ENCODE measurements around the gene MYO1H.

Gene MYO1H

DNA sequence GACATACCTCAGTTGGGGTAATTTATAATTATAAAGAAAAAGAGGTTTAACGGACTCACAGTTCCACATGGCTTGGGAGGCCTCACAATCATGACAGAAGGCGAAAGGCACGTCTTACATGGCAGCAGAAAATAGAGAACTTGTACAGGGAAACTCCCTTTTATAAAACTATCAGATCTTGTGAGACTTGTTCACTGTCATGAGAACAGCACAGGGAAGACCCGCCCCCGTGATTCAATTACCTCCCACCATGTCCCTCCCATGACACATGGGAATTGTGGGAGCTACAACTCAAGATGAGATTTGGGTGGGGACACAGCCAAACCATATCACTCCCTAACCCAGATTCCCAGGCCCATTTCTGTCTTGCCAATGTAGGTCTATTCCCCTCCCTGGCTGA, 22.1 kb downstream of the MYO1H start:
- no peaks in the 10 kb centered on the region for H3K27me3 ChIP-seq (ENCODE audit: insufficient read depth, insufficient read length)
- DNase-seq (ENCODE audit: low read depth, low spot score), result no peak
- H3K4me1 ChIP-seq (ENCODE audit: insufficient read depth, insufficient read length), result no peaks in the 10 kb centered on the region
- no peak for TF ChIP-seq YY1 (IDR thresholded peaks at IDR 0.05; ENCODE audit: insufficient read depth, insufficient read length)
- no peak for TF ChIP-seq ZNF274 (IDR thresholded peaks at IDR 0.05; ENCODE audit: low read depth, low read length)
- no peak for TF ChIP-seq SUZ12 (IDR thresholded peaks at IDR 0.05; ENCODE audit: extremely low read depth, insufficient read depth, insufficient read length)
- no peak overlapping the region for H3K9ac ChIP-seq (ENCODE audit: insufficient read length, low read depth)
- H3K4me3 ChIP-seq (ENCODE audit: insufficient read length, low read depth), result no peak overlapping the region
- no peaks in the 10 kb centered on the region for H3K36me3 ChIP-seq (ENCODE audit: insufficient read depth, insufficient read length, low read length)
- no peaks in the 10 kb centered on the region for H3K9me3 ChIP-seq (ENCODE audit: insufficient read depth, low read length)

DNA sequence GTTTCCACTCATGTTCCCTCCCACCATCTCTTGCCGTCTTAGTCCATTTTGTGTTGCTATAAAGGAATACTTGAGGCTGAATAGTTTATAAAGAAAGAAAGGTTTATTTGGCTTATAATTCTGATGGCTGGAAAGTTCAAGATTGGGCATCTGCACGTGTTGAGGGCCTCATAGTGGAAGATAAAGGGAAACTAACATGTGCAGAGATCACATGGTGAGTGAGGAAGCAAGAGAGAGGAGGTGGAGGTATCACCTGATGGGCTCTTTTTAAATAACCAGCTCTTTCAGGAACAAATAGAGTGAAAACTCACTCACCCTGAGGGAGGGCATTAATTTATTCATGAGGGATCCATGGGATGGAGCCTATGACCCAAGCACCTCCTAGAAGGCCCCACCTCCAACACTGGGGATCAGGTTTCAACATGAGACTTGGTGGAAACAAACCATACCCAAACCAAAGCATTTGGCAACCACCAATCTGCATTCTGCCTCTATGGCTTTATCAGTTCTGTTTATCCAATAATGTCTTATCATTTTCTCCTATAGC, 29.5 kb downstream of the MYO1H start:
- Histone ChIP-seq H3K9me3 (ENCODE audit: insufficient read depth, low read length) (no peaks in the 10 kb centered on the region), H3K27me3 (ENCODE audit: insufficient read depth, insufficient read length) (no peaks in the 10 kb centered on the region), H3K9ac (ENCODE audit: insufficient read length, low read depth) (no peak overlapping the region), H3K4me3 (ENCODE audit: insufficient read length, low read depth) (no peak overlapping the region), H3K4me1 (ENCODE audit: insufficient read depth, insufficient read length) (no peaks in the 10 kb centered on the region), H3K36me3 (ENCODE audit: insufficient read depth, insufficient read length, low read length) (no peaks in the 10 kb centered on the region)
- peak; percentile 42 for DNase-seq (ENCODE audit: low read depth, low spot score)
- no peak for TF ChIP-seq YY1 (IDR thresholded peaks at IDR 0.05; ENCODE audit: insufficient read depth, insufficient read length)
- TF ChIP-seq SUZ12 (IDR thresholded peaks at IDR 0.05; ENCODE audit: extremely low read depth, insufficient read depth, insufficient read length), result no peak
- TF ChIP-seq ZNF274 (IDR thresholded peaks at IDR 0.05; ENCODE audit: low read depth, low read length), result no peak

DNA sequence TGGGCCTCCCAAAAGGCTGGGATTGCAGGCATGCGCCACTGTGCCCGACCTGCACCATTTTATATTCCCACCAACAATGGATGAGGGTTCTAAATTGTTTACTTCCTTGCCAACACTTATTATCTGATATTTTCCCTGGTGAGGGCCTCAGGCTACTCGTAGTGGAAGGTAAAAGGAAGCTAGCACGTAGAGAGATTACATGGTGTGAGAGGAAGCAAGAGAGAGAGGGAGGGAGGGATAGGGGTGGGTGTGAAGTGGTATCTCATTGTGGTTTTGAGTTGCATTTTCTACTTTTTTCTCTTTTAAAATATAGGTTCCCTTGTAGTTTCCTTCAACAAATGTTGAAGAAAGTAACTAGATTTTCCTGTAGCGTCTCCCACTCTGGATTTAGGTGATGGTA, 30.9 kb downstream of the MYO1H start:
- no peak for TF ChIP-seq YY1 (IDR thresholded peaks at IDR 0.05; ENCODE audit: insufficient read depth, insufficient read length)
- TF ChIP-seq SUZ12 (IDR thresholded peaks at IDR 0.05; ENCODE audit: extremely low read depth, insufficient read depth, insufficient read length), result no peak
- no peak for TF ChIP-seq ZNF274 (IDR thresholded peaks at IDR 0.05; ENCODE audit: low read depth, low read length)
- H3K9me3 ChIP-seq (ENCODE audit: insufficient read depth, low read length), result peaks cover 8% of the 10 kb centered on the region; the same call in 1 of the 2 replicates
- no peaks in the 10 kb centered on the region for H3K36me3 ChIP-seq (ENCODE audit: insufficient read depth, insufficient read length, low read length)
- DNase-seq (ENCODE audit: low read depth, low spot score), result no peak
- H3K27me3 ChIP-seq (ENCODE audit: insufficient read depth, insufficient read length), result no peaks in the 10 kb centered on the region
- H3K9ac ChIP-seq (ENCODE audit: insufficient read length, low read depth), result no peak overlapping the region
- no peak overlapping the region for H3K4me3 ChIP-seq (ENCODE audit: insufficient read length, low read depth)
- H3K4me1 ChIP-seq (ENCODE audit: insufficient read depth, insufficient read length), result no peaks in the 10 kb centered on the region

DNA sequence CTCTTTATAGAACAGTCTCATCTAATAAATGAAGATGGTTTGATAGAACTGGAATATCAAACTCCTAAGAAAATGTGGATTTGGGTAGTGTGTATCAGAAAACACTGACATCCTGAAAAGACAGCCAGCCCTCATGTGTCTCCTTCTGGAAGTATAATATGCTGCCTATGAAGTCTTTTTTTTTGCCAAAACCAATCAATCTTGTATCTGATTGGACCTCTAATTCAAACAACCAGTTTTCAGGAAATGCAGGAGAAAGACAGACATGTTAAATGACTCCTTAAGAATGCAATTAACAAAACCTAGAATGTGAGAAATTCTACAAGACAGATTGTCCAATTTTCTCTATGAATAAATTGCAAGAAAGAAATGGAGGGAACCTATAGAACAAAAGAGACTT, 34.3 kb downstream of the MYO1H start:
- H3K9me3 ChIP-seq (ENCODE audit: insufficient read depth, low read length), result peaks cover 11% of the 10 kb centered on the region; the same call in 1 of the 2 replicates
- H3K9ac ChIP-seq (ENCODE audit: insufficient read length, low read depth), result no peak overlapping the region
- DNase-seq (ENCODE audit: low read depth, low spot score), result no peak
- no peaks in the 10 kb centered on the region for H3K27me3 ChIP-seq (ENCODE audit: insufficient read depth, insufficient read length)
- no peak for TF ChIP-seq YY1 (IDR thresholded peaks at IDR 0.05; ENCODE audit: insufficient read depth, insufficient read length)
- no peak for TF ChIP-seq ZNF274 (IDR thresholded peaks at IDR 0.05; ENCODE audit: low read depth, low read length)
- no peak for TF ChIP-seq SUZ12 (IDR thresholded peaks at IDR 0.05; ENCODE audit: extremely low read depth, insufficient read depth, insufficient read length)
- H3K4me3 ChIP-seq (ENCODE audit: insufficient read length, low read depth), result no peak overlapping the region
- H3K36me3 ChIP-seq (ENCODE audit: insufficient read depth, insufficient read length, low read length), result no peaks in the 10 kb centered on the region
- H3K4me1 ChIP-seq (ENCODE audit: insufficient read depth, insufficient read length), result no peaks in the 10 kb centered on the region

GRCh38 chr12:109383240-109383639, 35.5 kb downstream of the MYO1H start:
- TF ChIP-seq SUZ12 (IDR thresholded peaks at IDR 0.05; ENCODE audit: extremely low read depth, insufficient read depth, insufficient read length) (no peak), YY1 (IDR thresholded peaks at IDR 0.05; ENCODE audit: insufficient read depth, insufficient read length) (no peak)
- DNase-seq (ENCODE audit: low read depth, low spot score), result no peak
- peaks cover 21% of the 10 kb centered on the region; the same call in 1 of the 2 replicates for H3K9me3 ChIP-seq (ENCODE audit: insufficient read depth, low read length)
- no peaks in the 10 kb centered on the region for H3K36me3 ChIP-seq (ENCODE audit: insufficient read depth, insufficient read length, low read length)
- peaks cover 2% of the 10 kb centered on the region for H3K4me1 ChIP-seq (ENCODE audit: insufficient read depth, insufficient read length)
- no peak overlapping the region for H3K9ac ChIP-seq (ENCODE audit: insufficient read length, low read depth)
- no peaks in the 10 kb centered on the region for H3K27me3 ChIP-seq (ENCODE audit: insufficient read depth, insufficient read length)
- H3K4me3 ChIP-seq (ENCODE audit: insufficient read length, low read depth), result no peak overlapping the region

GRCh38 chr12:109385339-109386058, 37.8 kb downstream of the MYO1H start:
- H3K9ac ChIP-seq (ENCODE audit: insufficient read length, low read depth), result no peak overlapping the region
- no peak for TF ChIP-seq ZNF274 (IDR thresholded peaks at IDR 0.05; ENCODE audit: low read depth, low read length)
- no peak for TF ChIP-seq SUZ12 (IDR thresholded peaks at IDR 0.05; ENCODE audit: extremely low read depth, insufficient read depth, insufficient read length)
- no peak for TF ChIP-seq YY1 (IDR thresholded peaks at IDR 0.05; ENCODE audit: insufficient read depth, insufficient read length)
- DNase-seq (ENCODE audit: low read depth, low spot score), result no peak
- H3K27me3 ChIP-seq (ENCODE audit: insufficient read depth, insufficient read length), result no peaks in the 10 kb centered on the region
- peaks cover 28% of the 10 kb centered on the region; the same call in 1 of the 2 replicates for H3K9me3 ChIP-seq (ENCODE audit: insufficient read depth, low read length)
- no peak overlapping the region for H3K4me3 ChIP-seq (ENCODE audit: insufficient read length, low read depth)
- peaks cover 2% of the 10 kb centered on the region for H3K4me1 ChIP-seq (ENCODE audit: insufficient read depth, insufficient read length)
- H3K36me3 ChIP-seq (ENCODE audit: insufficient read depth, insufficient read length, low read length), result no peaks in the 10 kb centered on the region

- Histone ChIP-seq H3K4me3 (ENCODE audit: insufficient read length, low read depth) (no peak overlapping the region), H3K36me3 (ENCODE audit: insufficient read depth, insufficient read length, low read length) (no peaks in the 10 kb centered on the region), H3K27me3 (ENCODE audit: insufficient read depth, insufficient read length) (no peaks in the 10 kb centered on the region), H3K9me3 (ENCODE audit: insufficient read depth, low read length) (peaks cover 28% of the 10 kb centered on the region; the same call in 1 of the 2 replicates), H3K4me1 (ENCODE audit: insufficient read depth, insufficient read length) (peaks cover 2% of the 10 kb centered on the region), H3K9ac (ENCODE audit: insufficient read length, low read depth) (no peak overlapping the region)
- TF ChIP-seq ZNF274 (IDR thresholded peaks at IDR 0.05; ENCODE audit: low read depth, low read length) (no peak), SUZ12 (IDR thresholded peaks at IDR 0.05; ENCODE audit: extremely low read depth, insufficient read depth, insufficient read length) (no peak), YY1 (IDR thresholded peaks at IDR 0.05; ENCODE audit: insufficient read depth, insufficient read length) (no peak)
- DNase-seq (ENCODE audit: low read depth, low spot score), result no peak
Measured at GRCh38 chr12:109386059-109386433, 38.3 kb downstream of the MYO1H start.

All from NT2/D1 (cell line).